HuH-7.5 (cell line): ENCODE results near the gene FGA.

Source experiments
- DNase-seq: peaks from one replicate; pipeline ENCODE4 v3.0.0; 2011; ENCODE audit warnings: low spot score

Gene FGA

GRCh38 chr4:154590329-154591006 lies at the start of gene FGA:
TSS of gene FGA (minus strand) at chr4:154590742. CDS start at chr4:154590687, 55 bp downstream.
- peak; percentile 16 for DNase-seq

GRCh38 chr4:154634058-154634457 lies 43.5 kb upstream of the FGA start:
- no peak for DNase-seq

GRCh38 chr4:154631828-154632227 lies 41.3 kb upstream of the FGA start:
- DNase-seq = no peak

- DNase-seq = no peak
Measured at GRCh38 chr4:154630324-154630723, 39.8 kb upstream of the FGA start.

- DNase-seq = peak; percentile 51
Measured at GRCh38 chr4:154626793-154627484, 36.4 kb upstream of the FGA start.

- no peak for DNase-seq
Measured at GRCh38 chr4:154625971-154626370, 35.4 kb upstream of the FGA start.

GRCh38 chr4:154623995-154624394 lies 33.5 kb upstream of the FGA start:
- no peak for DNase-seq

GRCh38 chr4:154623436-154623835 lies 32.9 kb upstream of the FGA start:
- no peak for DNase-seq

- peak; percentile 53 for DNase-seq
Measured at GRCh38 chr4:154622598-154622997, 32.1 kb upstream of the FGA start.

- DNase-seq = no peak
Measured at GRCh38 chr4:154620111-154620510, 29.6 kb upstream of the FGA start.

- DNase-seq = peak; percentile 18
Measured at GRCh38 chr4:154618708-154619315, 28.3 kb upstream of the FGA start.

- peak; percentile 10 for DNase-seq
Measured at GRCh38 chr4:154617820-154618317, 27.3 kb upstream of the FGA start.

- no peak for DNase-seq
Measured at GRCh38 chr4:154616731-154617130, 26.2 kb upstream of the FGA start.

- DNase-seq = no peak
Measured at GRCh38 chr4:154616287-154616686, 25.7 kb upstream of the FGA start.

GRCh38 chr4:154615211-154615610 lies 24.7 kb upstream of the FGA start:
- DNase-seq = no peak

- DNase-seq = no peak
Measured at GRCh38 chr4:154614306-154614705, 23.8 kb upstream of the FGA start.

- DNase-seq = peak; percentile 27
Measured at GRCh38 chr4:154612472-154613414, 22.2 kb upstream of the FGA start, which contains the start of gene FGG. TSS of gene FGG (minus strand) at chr4:154612656. CDS start at chr4:154612609, 47 bp downstream.

- no peak for DNase-seq
Measured at GRCh38 chr4:154611833-154612232, 21.3 kb upstream of the FGA start.

GRCh38 chr4:154610582-154610981 lies 20.0 kb upstream of the FGA start:
- DNase-seq = no peak

- DNase-seq = no peak
Measured at GRCh38 chr4:154609532-154609931, 19.0 kb upstream of the FGA start.

GRCh38 chr4:154608361-154609252 lies 18.1 kb upstream of the FGA start:
- DNase-seq = no peak
